Superior temporal gyrus (tissue), 1 donor: Measurements from ENCODE around the gene WNK2.

Source experiments
- DNase-seq: peaks from one replicate; pipeline ENCODE4 v3.0.0-alpha.2; 2016; ENCODE audit errors: extremely low spot score

The WNK2 gene

GRCh38 chr9:93161786-93162562 is 22.0 kb upstream of the WNK2 start:
- DNase-seq, result no peak

DNA sequence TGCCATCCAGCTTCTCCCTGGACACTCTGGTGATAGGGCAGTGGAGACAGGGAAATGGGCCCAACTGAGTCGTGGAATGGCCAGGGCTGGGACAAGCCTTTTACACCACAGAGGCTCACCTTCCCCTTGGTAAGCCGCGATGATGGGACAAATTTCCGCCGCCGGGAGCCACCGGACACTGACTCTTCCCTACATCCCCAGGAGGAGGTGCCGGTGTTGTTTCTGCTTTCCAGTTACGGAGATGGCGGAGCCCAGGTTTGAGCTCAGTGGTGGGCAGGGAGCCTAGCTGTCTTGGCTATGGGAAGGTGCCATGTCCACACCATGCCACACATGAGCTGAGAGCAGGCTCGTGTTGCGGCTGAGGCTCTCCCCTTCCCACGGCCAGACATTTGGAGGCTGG is 19.9 kb upstream of the WNK2 start:
- no peak for DNase-seq

DNA sequence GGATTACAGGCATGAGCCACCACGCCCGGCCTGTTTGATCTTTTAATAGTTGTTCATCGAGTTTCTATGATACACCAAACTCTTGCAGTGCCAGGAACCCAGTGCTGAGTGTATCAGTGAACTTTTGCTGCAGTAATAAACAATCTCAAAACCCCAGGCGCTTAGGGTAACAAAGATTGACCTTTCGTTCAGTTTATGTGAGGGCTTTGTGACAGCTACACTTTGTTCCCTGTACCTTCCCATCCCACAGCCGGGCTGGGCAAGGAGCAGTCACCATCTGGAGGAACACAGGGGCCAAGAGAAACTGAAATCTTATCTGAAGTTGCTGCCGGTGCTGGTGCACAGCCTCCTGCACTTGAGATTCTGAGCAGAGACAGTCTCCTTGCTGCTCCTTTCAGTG is 17.2 kb upstream of the WNK2 start:
- DNase-seq, result no peak

DNA sequence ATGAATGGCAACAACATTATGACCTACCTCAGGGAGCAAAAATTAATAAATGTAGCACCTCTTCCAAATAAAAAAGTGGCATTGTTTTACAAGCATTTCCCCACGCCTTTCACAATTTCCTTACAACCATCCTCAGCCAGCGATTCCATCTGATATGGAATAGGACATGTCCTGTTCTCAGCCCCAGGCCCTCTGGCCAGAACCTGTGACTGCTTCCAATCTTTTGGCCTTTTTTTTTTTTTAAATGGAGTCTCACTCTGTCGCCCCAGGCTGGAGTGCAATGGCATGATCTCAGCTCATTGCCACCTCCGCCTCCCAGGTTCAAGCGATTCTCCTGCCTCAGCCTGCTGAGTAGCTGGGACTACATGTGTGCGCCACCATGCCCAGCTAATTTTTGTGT is 16.8 kb upstream of the WNK2 start:
- DNase-seq, result no peak

DNA sequence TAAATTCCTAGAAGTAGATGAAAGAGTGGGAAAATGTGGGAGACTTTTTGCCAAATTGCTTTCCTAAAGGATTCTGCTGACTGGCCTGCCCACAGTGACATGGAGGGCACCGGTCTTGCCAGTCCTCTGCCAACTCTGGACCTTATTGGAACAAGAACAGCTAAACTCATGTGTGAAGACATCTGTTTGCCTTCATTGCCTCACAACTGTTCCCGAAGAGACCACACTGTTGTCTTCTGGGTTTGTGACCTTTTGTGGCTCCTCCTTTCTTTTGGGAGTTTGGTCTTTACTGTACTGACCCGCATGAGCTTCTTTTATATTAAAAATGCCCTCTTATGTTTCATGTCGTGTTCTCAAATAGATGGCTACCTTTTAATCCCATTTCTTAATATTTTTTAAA is 16.1 kb upstream of the WNK2 start:
- DNase-seq, result no peak

DNA sequence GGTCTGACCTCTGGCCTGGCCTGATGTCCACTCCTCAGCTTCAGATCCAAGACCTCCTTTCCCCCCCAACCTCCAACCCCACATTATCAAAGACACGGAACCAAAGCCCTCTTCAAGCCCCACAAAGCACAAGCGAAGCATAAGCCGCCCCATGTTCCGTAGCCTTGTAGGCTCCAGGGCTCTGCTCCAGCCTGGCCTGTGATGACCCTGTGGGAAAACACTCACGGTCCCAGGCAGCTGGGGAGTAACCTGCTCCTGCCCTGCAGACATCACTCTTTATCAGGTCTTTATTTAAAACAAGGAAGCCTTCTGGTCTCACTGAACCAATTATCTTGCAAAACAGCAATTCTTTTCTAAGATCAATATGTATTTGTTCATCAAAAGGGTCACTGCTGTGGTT is 15.4 kb upstream of the WNK2 start:
- DNase-seq, result no peak

- no peak for DNase-seq
Measured at GRCh38 chr9:93169444-93169843, 14.5 kb upstream of the WNK2 start.

DNA sequence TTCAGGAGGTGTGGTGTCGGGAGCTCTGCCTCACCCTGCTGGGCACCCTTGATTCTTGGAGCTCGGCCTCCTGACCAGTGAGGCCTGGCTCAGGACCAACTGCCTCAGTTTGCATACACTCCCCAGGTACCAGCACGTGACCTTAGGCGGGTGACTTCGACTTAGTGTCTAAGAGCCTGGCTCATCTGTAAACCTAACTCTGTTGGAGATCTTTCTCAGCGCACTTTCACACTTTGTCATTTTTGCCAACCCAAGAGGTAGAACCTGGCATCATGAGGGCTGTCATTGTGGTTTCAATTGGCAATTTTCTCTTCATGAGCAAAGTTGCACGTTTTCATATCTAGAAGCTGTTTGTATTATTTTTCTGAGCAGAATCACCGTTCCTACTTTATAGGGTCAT is 13.4 kb upstream of the WNK2 start:
- DNase-seq, result no peak

DNA sequence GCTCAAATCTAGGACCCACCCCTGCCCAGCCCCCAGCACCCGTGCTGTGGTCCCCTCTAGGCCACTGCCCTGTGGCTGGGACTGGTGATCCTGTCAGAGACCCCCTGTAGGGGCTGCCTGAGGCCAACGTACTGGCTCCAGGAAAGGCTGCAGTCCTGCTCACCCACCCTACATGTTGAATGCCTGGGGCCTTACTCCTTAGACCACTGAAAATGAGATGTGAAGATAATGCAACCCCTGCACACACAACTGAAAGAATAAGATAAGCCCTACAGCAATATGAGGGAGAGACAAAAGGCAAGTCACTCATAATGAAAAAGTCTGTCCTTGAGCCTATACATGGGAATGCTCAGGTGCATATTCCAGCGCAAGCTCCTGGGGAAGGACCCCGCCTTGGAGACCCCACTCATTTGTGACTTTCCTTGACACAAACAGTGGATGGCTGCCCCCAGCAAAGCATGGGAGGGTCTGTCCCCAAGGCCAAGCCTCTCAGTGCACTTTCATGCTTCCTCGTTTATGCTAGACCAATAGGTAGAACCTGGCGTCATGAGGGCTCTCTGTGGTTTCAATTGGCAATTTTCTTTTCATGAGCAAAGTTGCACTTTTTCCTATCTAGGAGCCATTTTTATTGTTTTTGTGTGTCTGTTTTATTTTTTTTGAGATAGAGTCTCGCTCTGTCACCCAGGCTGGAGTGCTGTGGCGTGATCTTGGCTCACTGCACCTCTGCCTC is 12.5 kb upstream of the WNK2 start:
- DNase-seq, result no peak

- no peak for DNase-seq
Measured at GRCh38 chr9:93172666-93173364, 11.1 kb upstream of the WNK2 start.

- DNase-seq, result no peak
Measured at GRCh38 chr9:93173365-93174051, 10.4 kb upstream of the WNK2 start.

- DNase-seq, result no peak
Measured at GRCh38 chr9:93174976-93175375, 9.0 kb upstream of the WNK2 start.

DNA sequence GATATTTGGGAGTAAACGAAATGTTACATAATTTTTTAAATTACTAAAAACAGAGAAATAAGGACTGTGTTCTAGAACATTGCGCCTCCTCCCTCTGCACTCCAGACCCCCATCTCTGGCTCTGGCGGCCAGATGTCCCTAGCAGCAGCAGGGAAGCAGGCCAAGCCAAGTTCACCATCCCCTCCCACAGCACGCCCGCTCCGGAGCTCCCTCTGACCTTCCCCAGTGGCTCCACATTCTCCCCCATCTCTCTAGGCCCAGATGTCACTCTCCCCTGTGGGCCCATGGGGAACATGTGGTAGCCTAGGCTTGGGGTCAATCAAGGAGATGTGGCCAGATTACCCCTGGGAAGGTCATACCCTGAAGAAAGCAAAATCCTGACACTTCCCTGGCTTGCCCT is 6.3 kb upstream of the WNK2 start:
- DNase-seq, result no peak

GRCh38 chr9:93178851-93179786 is 4.8 kb upstream of the WNK2 start:
- no peak for DNase-seq

DNA sequence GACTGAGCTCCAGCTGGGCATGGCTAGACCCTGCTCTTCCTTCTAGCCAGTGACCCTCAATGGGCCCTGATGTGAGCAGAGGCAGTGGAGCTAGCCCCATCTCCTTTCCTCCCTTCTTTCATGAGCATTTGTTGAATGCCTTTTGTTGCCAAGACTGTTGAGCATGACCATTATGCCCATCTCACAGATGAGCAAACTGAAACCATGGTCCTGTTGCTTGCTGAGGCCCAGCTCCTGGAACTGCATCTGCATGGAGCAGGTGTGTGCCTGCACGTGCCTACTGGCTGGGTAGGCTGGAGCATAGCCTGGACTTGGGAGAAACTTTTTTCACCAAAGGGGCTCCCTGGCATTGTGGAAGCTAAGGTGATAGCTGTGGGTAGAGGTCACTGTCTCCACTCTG is 3.0 kb upstream of the WNK2 start:
- no peak for DNase-seq

GRCh38 chr9:93181672-93182435 is 2.1 kb upstream of the WNK2 start:
- DNase-seq, result no peak

GRCh38 chr9:93182572-93182971 is 1.4 kb upstream of the WNK2 start:
- no peak for DNase-seq

GRCh38 chr9:93183131-93183662 is 742 bp upstream of the WNK2 start:
- no peak for DNase-seq

GRCh38 chr9:93184432-93185265 is 710 bp downstream of the WNK2 start:
- DNase-seq, result no peak
